ENCODE measurements around the gene RBFOX2.
"Not testable (repeated sequence)": the region's sequence is repeated elsewhere in the genome, so short reads cannot be mapped to it uniquely, and the experiment has no call there.

The RBFOX2 gene

GRCh38 chr22:36039125-36039524 lies 10.5 kb upstream of the RBFOX2 start:
- DNase-seq: no peak

GRCh38 chr22:36037102-36037758 lies 8.6 kb upstream of the RBFOX2 start:
- no peak for DNase-seq

- no peak for DNase-seq
Measured at GRCh38 chr22:36036167-36036624, 7.6 kb upstream of the RBFOX2 start.

- DNase-seq: no peak
Measured at GRCh38 chr22:36032611-36033010, 4.0 kb upstream of the RBFOX2 start.

- no peak for DNase-seq
Measured at GRCh38 chr22:36029406-36029755, 757 bp upstream of the RBFOX2 start.

- no peak for DNase-seq
Measured at GRCh38 chr22:36027935-36028645, 534 bp downstream of the RBFOX2 start.

- no peak for DNase-seq
Measured at GRCh38 chr22:36027579-36027934, 1.1 kb downstream of the RBFOX2 start.

- peak; percentile 13 for DNase-seq
Measured at GRCh38 chr22:36026741-36027140, 1.9 kb downstream of the RBFOX2 start.

GRCh38 chr22:36022697-36023096 lies 5.9 kb downstream of the RBFOX2 start:
- DNase-seq: no peak

- peak; percentile 8 for DNase-seq
Measured at GRCh38 chr22:36022162-36022561, 6.5 kb downstream of the RBFOX2 start.

GRCh38 chr22:36021606-36022153 lies 6.9 kb downstream of the RBFOX2 start:
- DNase-seq: no peak

- not testable (repeated sequence) for DNase-seq
Measured at GRCh38 chr22:36020865-36021264, 7.8 kb downstream of the RBFOX2 start.

- peak; percentile 63 for DNase-seq
Measured at GRCh38 chr22:36017651-36018091, 11.0 kb downstream of the RBFOX2 start.

- DNase-seq: no peak
Measured at GRCh38 chr22:36016684-36017083, 11.9 kb downstream of the RBFOX2 start.

- no peak for DNase-seq
Measured at GRCh38 chr22:36015811-36016529, 12.7 kb downstream of the RBFOX2 start.

- DNase-seq: no peak
Measured at GRCh38 chr22:36015155-36015810, 13.3 kb downstream of the RBFOX2 start.

- DNase-seq: no peak
Measured at GRCh38 chr22:36014546-36015074, 14.0 kb downstream of the RBFOX2 start.

GRCh38 chr22:36012332-36012731 lies 16.3 kb downstream of the RBFOX2 start:
- no peak for DNase-seq

GRCh38 chr22:36010882-36011281 lies 17.7 kb downstream of the RBFOX2 start:
- no peak for DNase-seq

GRCh38 chr22:36010090-36010489 lies 18.5 kb downstream of the RBFOX2 start:
- DNase-seq: no peak

- DNase-seq: no peak
Measured at GRCh38 chr22:36009085-36009484, 19.5 kb downstream of the RBFOX2 start.

GRCh38 chr22:36008565-36008964 lies 20.1 kb downstream of the RBFOX2 start:
- no peak for DNase-seq

GRCh38 chr22:36008131-36008530 lies 20.5 kb downstream of the RBFOX2 start:
- DNase-seq: no peak

Data from kidney glomerular epithelial cell (primary cell).